Prostate gland (tissue), 2 donors: ENCODE data around the gene ADI1. TPM values are rescaled to one million over a fixed set of nuclear protein-coding genes. Genes with fewer than 3 reads are reported as not detected.

Experiments used
- DNase-seq: peaks from one replicate; pipeline ENCODE4 v3.0.0-alpha.2; 2019; ENCODE audit warnings: low spot score
- H3K27ac ChIP-seq, 2 donors: fragments of 200-600 bp; sonication (generic); 2 replicates each; pipeline ENCODE4 v1.5.1; 2017 to 2019
- H3K27me3 ChIP-seq: fragments of 200-600 bp; sonication (generic); replicated peaks from 2 replicates; pipeline ENCODE4 v1.5.1; 2019; ENCODE audit not compliant: insufficient read depth
- H3K36me3 ChIP-seq, 2 donors: fragments of 200-600 bp; sonication (generic); 1 replicate in 1 of 2; 2 replicates in 1 of 2; pipeline versions ENCODE4 v1.5.1 to v1.8.1; 2017 to 2019
- H3K4me1 ChIP-seq: fragments of 200-600 bp; sonication (generic); replicated peaks from 2 replicates; pipeline ENCODE4 v1.5.1; 2019
- H3K4me3 ChIP-seq, 2 donors: fragments of 200-600 bp; sonication (generic); 2 replicates each; pipeline ENCODE4 v1.5.1; 2017 to 2019
- H3K9me3 ChIP-seq: fragments of 200-600 bp; sonication (generic); 2 replicates; pipeline ENCODE4 v1.5.1; 2017
- POLR2A ChIP-seq: fragments of 450-650 bp; IDR thresholded peaks from one replicate; pipeline ENCODE4 v1.6.1; 2016; ENCODE audit warnings: antibody characterized with exemption, mild to moderate bottlenecking
- POLR2AphosphoS5 ChIP-seq: sonication (generic); formaldehyde crosslinking; IDR thresholded peaks from one replicate; pipeline ENCODE4 v1.6.1; 2017; ENCODE audit warnings: antibody characterized with exemption
- WGBS: methylation state at CpG from one replicate; pipeline ENCODE4 v1.1.5; 2018; 5-methylcytosine and 5-hydroxymethylcytosine counted together
- intact Hi-C: fragments of 100-400 bp; cut with DNase I; formaldehyde crosslinking; loops from one replicate; pipeline ENCODE4 v1.14.2; 2022
- total RNA-seq, 2 donors: library from RNA; depleted of rRNA; stranded (reverse); fragments of >200 nt; gene quantifications; one replicate each; pipeline ENCODE4 v1.1.0, GENCODE V29; 2016
- TF ChIP-seq, protein P1 (sequence below), 4 experiments: fragments of 200-600 bp in 2 of 4; fragments of 450-650 bp in 2 of 4; sonication (generic) in 2 of 4; IDR thresholded peaks; 1 replicate in 3 of 4; 2 replicates in 1 of 4; pipeline ENCODE4 v1.5.1; 2016 to 2019; ENCODE audit warnings: antibody characterized with exemption in 4 of 4, mild to moderate bottlenecking in 2 of 4, moderate library complexity in 2 of 4

Gene ADI1
- total RNA-seq, 2 donors from 2014 or later, result 81.7 to 270 TPM

DNA sequence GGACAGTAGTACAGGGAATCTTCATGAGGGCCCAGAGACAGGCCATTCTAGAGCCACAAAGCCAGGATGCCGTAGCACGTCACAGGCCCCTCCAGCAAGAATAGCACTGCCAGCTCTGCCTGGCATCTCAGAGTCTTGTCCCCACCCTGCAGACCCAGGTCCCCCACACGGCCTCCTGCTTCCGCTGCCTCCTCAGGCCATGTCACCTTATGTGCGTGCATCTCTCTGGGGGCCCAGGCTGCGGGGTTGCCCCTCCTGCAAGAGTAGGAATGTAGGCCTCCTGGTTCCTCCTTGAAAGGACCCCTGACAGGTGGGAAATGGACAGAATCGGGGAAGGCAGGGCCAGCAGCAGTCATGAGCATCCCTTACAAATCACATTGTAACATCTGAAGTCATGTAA is 49.8 kb downstream of the ADI1 start:
- H3K36me3 ChIP-seq, result peaks cover 0 to 16% of the 10 kb centered on the region in 2 donors
- no peak overlapping the region for H3K4me3 ChIP-seq
- DNase-seq, result no peak
- TF ChIP-seq, protein P1, sequence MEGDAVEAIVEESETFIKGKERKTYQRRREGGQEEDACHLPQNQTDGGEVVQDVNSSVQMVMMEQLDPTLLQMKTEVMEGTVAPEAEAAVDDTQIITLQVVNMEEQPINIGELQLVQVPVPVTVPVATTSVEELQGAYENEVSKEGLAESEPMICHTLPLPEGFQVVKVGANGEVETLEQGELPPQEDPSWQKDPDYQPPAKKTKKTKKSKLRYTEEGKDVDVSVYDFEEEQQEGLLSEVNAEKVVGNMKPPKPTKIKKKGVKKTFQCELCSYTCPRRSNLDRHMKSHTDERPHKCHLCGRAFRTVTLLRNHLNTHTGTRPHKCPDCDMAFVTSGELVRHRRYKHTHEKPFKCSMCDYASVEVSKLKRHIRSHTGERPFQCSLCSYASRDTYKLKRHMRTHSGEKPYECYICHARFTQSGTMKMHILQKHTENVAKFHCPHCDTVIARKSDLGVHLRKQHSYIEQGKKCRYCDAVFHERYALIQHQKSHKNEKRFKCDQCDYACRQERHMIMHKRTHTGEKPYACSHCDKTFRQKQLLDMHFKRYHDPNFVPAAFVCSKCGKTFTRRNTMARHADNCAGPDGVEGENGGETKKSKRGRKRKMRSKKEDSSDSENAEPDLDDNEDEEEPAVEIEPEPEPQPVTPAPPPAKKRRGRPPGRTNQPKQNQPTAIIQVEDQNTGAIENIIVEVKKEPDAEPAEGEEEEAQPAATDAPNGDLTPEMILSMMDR (IDR thresholded peaks at IDR 0.05), result no peak
- TF ChIP-seq POLR2AphosphoS5, result no peak
- intact Hi-C loops, result no loop called here
- H3K27ac ChIP-seq, result peak overlapping the region; percentile 74 to 78
- H3K4me1 ChIP-seq, result peaks cover 28% of the 10 kb centered on the region
- H3K27me3 ChIP-seq, result no peaks in the 10 kb centered on the region
- 91% methylated on average over 7 of the region's 7 CpGs for WGBS
- no peaks in the 10 kb centered on the region for H3K9me3 ChIP-seq

DNA sequence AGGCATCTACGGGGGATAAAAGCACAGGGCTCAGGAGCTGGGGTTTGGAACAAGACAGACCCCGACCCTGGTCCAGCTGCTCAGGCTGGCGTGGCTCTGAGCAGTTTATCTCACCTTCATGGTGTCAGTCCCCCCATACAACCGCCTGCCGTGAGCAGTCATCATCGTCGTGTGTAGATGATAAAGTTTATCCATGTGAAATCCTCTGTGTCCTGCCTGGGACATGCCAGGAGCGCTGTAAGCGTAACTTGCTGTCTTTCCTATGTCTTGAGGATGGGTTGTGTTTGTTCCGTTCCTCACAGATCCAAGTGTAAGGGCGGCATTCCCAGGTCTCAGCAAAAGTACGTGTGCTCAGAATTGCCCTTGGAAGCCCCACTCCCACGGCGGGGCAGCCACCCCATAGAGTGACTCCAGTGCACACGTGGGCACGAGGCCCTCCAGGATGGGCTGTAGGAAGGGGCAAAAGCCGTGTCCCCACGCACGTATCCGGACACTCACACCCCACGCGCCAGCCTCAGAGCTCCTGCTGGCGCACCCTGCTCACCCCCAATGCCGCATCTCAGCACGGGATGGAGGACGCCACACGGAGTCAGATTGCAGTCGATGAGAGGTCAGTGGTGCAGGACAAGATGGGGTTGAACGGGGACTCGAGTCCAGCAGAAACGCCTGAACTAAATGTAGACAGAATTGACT is 50.9 kb downstream of the ADI1 start:
- no peak overlapping the region for H3K4me3 ChIP-seq
- no peaks in the 10 kb centered on the region for H3K27me3 ChIP-seq
- peak overlapping the region; percentile 74 to 78 for H3K27ac ChIP-seq
- WGBS, result 95% methylated on average over 31 of the region's 31 CpGs
- H3K9me3 ChIP-seq, result no peaks in the 10 kb centered on the region
- intact Hi-C loops, result no loop called here
- H3K36me3 ChIP-seq, result peaks cover 0 to 16% of the 10 kb centered on the region in 2 donors
- no peak for DNase-seq
- H3K4me1 ChIP-seq, result peaks cover 28% of the 10 kb centered on the region
- TF ChIP-seq POLR2AphosphoS5 (no peak), POLR2A (no peak)
- TF ChIP-seq, protein P1 (IDR thresholded peaks at IDR 0.05), result no peak

DNA sequence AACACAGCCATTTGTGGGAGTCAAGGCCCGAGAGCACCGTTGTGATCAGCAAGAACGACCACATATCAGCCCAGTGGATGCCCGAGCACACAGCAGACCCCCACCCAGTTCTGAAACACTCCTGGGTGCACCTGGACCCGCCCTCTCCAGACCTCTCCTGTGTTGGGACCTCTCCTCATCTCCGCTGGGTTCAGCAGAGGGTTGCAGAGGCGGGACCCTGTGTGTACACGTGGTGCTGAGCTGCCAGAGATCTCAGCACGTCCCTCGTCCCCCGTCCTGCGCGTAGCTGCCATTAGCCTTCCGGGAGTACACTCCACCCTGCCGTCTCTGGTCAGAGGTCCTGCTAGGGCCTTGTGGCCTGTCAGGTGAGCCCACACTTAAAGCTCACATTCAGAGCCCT is 51.7 kb downstream of the ADI1 start:
- peaks cover 0 to 16% of the 10 kb centered on the region in 2 donors for H3K36me3 ChIP-seq
- intact Hi-C loops, result no loop called here

DNA sequence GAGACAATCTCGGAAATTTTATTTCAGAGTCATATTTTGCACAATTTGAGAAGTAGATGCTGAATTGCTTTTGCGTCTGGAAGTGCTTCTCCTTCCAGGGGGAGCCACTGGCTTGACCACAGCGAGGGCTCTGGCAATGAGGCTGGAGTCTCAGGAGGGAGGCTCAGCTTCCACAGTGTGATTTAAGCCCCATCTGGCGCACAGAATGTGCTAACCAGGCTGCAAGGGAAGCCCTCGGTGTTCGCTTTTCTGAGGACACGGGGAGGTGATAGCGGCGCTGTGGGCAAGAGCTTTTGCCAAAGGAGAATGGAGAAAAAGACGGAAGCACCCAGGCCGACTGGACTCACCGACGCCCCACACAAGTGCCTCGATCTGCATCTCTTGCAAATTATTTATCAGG is 52.4 kb downstream of the ADI1 start:
- no peaks in the 10 kb centered on the region for H3K9me3 ChIP-seq
- H3K36me3 ChIP-seq, result peaks cover 0 to 16% of the 10 kb centered on the region in 2 donors
- TF ChIP-seq, protein P1 (IDR thresholded peaks at IDR 0.05), result no peak
- TF ChIP-seq POLR2A, result no peak
- TF ChIP-seq POLR2AphosphoS5, result no peak
- peaks cover 27% of the 10 kb centered on the region for H3K4me1 ChIP-seq
- no peaks in the 10 kb centered on the region for H3K27me3 ChIP-seq
- no peak overlapping the region for H3K27ac ChIP-seq
- DNase-seq, result no peak
- intact Hi-C loops, result no loop called here
- no peak overlapping the region for H3K4me3 ChIP-seq
- WGBS, result 93% methylated on average over 14 of the region's 14 CpGs

More for the DNA sequence above, 51.7 kb downstream of the ADI1 start:
- peaks cover 28% of the 10 kb centered on the region for H3K4me1 ChIP-seq
- peak overlapping the region in 1 of 2 donors; percentile 12 for H3K27ac ChIP-seq
- H3K27me3 ChIP-seq, result no peaks in the 10 kb centered on the region
- H3K4me3 ChIP-seq, result no peak overlapping the region
- no peak for TF ChIP-seq POLR2AphosphoS5
- TF ChIP-seq, protein P1 (IDR thresholded peaks at IDR 0.05), result no peak
- no peak for TF ChIP-seq POLR2A
- DNase-seq, result no peak
- no peaks in the 10 kb centered on the region for H3K9me3 ChIP-seq
- 93% methylated on average over 15 of the region's 15 CpGs for WGBS

DNA sequence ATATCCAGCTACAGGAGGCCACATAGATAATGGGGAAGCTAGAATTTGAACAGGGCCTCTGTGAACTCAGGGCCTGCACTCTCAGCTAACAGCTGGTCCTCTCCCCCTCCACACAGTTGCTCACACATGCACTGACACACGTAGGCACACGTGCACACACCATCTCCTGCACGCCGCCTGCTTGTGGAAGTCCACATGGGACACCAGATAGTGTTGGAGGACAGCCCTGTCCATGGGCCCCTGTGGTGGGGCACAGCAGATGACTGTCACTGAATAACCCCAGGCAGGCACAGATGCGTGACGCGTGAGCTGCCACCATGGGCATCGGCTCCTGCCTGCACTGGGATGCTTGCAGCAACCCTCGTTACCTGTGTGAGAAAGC is 52.9 kb downstream of the ADI1 start:
- WGBS, result 94% methylated on average over 9 of the region's 9 CpGs
- no peak for DNase-seq
- H3K4me1 ChIP-seq, result peaks cover 22% of the 10 kb centered on the region
- no peak overlapping the region for H3K27ac ChIP-seq
- peaks cover 0 to 16% of the 10 kb centered on the region in 2 donors for H3K36me3 ChIP-seq
- H3K27me3 ChIP-seq, result no peaks in the 10 kb centered on the region
- no peak for TF ChIP-seq POLR2AphosphoS5
- TF ChIP-seq POLR2A, result no peak
- TF ChIP-seq, protein P1 (IDR thresholded peaks at IDR 0.05), result no peak
- H3K9me3 ChIP-seq, result no peaks in the 10 kb centered on the region
- H3K4me3 ChIP-seq, result no peak overlapping the region
- intact Hi-C loops, result no loop called here
